PC-3 (cell line): ENCODE measurements around the gene EBPL.
"Not testable (repeated sequence)": the region's sequence is repeated elsewhere in the genome, so short reads cannot be mapped to it uniquely, and the experiment has no call there.

ENCODE experiments used
- EZH2 ChIP-seq: fragments of 300-600 bp; sonication (generic); IDR thresholded peaks from one replicate; pipeline ENCODE4 v1.6.1; 2017; ENCODE audit warnings: antibody characterized with exemption, mild to moderate bottlenecking, low read length; ENCODE audit not compliant: unreplicated experiment
- EZH2phosphoT487 ChIP-seq: fragments of 300-600 bp; sonication (generic); IDR thresholded peaks from 2 replicates; pipeline ENCODE4 v1.6.1; 2018; ENCODE audit warnings: mild to moderate bottlenecking, antibody characterized with exemption, low read length, borderline replicate concordance
- TF ChIP-seq, protein P1 (sequence below): fragments of 300-600 bp; sonication (generic); conservative IDR thresholded peaks from 2 replicates; pipeline ENCODE4 v1.5.1; 2017; ENCODE audit warnings: antibody characterized with exemption, low read depth, mild to moderate bottlenecking, low read length

DNA sequence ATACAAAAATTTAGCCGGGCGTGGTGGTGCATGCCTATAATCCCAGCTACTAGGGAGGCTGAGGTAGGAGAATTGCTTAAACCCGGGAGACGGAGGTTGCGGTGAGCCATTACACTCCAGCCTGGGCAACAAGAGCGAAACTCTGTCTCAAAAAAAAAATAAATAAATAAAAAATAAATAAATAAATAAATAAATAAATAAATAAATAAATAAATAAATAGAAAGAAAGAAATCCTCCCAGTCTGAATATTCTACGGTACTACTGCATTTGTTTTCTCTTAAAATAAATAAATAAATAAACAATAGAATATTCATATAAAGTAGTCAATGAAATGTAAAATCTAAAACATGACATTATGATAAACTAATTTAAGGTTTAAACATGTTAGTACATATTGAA is 13.0 kb upstream of the EBPL start:
- TF ChIP-seq, protein P1, sequence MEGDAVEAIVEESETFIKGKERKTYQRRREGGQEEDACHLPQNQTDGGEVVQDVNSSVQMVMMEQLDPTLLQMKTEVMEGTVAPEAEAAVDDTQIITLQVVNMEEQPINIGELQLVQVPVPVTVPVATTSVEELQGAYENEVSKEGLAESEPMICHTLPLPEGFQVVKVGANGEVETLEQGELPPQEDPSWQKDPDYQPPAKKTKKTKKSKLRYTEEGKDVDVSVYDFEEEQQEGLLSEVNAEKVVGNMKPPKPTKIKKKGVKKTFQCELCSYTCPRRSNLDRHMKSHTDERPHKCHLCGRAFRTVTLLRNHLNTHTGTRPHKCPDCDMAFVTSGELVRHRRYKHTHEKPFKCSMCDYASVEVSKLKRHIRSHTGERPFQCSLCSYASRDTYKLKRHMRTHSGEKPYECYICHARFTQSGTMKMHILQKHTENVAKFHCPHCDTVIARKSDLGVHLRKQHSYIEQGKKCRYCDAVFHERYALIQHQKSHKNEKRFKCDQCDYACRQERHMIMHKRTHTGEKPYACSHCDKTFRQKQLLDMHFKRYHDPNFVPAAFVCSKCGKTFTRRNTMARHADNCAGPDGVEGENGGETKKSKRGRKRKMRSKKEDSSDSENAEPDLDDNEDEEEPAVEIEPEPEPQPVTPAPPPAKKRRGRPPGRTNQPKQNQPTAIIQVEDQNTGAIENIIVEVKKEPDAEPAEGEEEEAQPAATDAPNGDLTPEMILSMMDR, result not testable (repeated sequence)
- TF ChIP-seq EZH2phosphoT487, EZH2: not testable (repeated sequence)
